Activated CD4-positive, alpha-beta T cell treated with anti-CD3 and anti-CD28 coated beads, Interleukin-2, amount 50 U/mL, for 4 hours (primary cell): ENCODE results near the gene ODAPH.

Source experiments
- DNase-seq, 2 experiments: peaks; one replicate each; pipeline ENCODE4 v3.0.0-alpha.2; 2020

The ODAPH gene

DNA sequence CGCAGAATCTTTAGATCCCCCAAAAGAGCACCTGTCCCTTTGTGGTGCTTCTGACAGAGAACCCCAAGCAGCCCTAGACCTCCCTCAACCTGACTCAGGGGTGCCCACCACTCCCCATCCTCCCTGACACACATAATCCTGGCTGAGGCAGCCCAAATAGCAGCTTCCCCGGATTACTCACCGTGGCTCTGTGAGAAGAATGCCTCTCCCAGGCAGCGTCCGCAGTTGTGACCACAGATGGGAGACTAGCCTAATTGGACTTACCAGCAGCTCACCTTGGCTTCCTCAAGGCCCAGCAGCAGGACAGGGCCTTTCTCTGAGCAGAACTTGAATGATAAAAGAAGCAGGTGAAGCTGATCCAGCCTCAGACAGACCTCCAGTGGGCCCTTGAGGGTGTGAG lies 10.3 kb upstream of the ODAPH start:
- DNase-seq, result no peak

DNA sequence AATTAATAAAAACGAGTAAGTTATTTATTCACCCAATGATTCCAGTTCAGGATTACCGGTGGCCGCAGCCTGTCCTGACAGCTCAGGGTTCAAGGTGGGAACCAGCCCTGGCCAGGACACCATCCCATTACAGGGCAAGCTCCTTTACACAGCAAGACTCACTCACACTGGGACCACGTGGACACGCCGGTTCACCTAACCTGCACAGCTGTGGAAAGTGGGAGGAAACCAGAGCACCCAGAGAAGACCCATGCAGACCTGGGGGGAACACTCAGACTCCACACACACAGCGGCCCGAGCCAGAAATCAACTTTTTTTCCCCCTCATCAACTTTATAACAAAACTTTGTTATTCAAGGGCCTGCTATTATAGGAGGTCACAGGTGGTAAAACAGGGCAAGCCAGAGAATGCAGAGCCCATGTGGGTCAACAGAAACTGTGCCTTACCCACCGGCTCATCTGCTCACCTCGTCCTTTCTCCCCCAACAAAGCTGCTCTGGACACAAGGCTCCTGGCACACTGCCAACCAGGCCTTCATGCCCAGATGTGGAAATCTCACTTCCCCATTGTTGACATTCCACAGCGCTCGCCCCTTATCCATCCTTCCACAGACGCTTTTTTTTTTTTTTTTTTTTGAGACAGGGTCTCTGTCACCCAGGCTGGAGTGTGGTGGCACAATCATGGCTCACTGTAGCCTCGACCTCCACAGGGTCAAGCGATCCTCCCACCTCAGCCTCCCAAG lies 8.0 kb upstream of the ODAPH start:
- no peak for DNase-seq

GRCh38 chr4:75549019-75549418 lies 6.8 kb upstream of the ODAPH start:
- no peak for DNase-seq

GRCh38 chr4:75552452-75552851 lies 3.4 kb upstream of the ODAPH start:
- DNase-seq, result no peak

DNA sequence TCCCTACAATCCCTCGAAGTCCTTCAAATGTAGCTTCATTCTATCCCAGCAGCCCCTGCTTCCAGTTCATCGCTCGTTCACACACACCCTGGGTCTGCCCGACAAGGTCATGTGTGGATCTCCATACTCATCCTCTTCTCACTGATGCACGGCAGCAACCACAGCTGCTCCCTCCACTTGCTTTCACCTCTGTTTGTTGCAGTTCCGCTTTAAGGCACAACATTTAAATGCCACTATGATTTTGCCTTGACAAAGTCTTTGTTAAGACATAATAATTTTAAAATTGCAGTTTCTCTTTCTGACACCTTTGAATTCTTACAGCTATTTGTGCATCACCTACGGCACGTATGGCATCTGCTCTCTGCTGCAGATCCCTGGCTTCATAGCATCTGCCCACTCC lies 1.8 kb downstream of the ODAPH start:
- DNase-seq, result no peak

GRCh38 chr4:75561789-75562188 lies 5.9 kb downstream of the ODAPH start:
- DNase-seq, result no peak

DNA sequence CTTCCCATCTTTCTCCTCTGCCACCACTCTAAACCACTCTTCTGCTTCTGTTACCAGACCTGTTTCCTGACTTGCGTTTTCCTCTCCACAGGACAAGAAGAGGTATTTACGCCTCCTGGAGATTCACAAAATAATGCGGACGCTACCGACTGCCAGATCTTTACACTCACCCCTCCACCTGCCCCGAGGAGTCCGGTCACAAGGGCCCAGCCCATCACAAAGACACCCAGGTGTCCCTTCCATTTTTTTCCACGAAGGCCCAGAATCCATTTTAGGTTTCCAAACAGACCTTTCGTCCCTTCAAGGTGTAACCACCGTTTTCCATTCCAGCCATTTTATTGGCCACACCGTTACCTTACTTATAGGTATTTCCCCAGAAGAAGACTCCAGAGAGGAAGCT lies 8.2 kb downstream of the ODAPH start:
- DNase-seq, result no peak

GRCh38 chr4:75565481-75565880 lies 9.6 kb downstream of the ODAPH start:
- DNase-seq, result no peak

- no peak for DNase-seq
Observed at GRCh38 chr4:75566911-75567310, 11.0 kb downstream of the ODAPH start.

DNA sequence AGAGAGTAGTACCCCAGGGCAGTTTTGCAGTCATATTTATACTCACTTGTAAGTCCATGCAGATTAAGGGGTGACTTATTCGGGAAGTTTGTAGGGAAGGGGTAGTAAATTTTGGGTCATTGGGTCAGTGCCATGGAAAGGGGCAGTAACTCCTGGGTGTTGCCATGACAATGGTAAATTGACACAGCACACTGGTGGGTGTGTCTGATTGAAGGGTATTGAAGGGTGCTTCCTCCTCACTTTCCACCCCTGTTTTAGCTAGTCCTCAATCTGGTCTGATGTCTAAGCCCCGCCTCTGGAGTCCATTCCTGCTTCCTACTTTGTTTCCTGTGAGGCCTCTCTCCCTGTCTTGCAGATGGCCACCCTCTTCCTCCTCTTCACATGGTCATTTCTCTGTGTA lies 11.9 kb downstream of the ODAPH start:
- DNase-seq, result no peak

- DNase-seq, result no peak
Observed at GRCh38 chr4:75584067-75584466, 28.2 kb downstream of the ODAPH start.

GRCh38 chr4:75593393-75593792 lies 37.5 kb downstream of the ODAPH start:
- no peak for DNase-seq

- no peak for DNase-seq
Observed at GRCh38 chr4:75596061-75596460, 40.2 kb downstream of the ODAPH start.

- no peak for DNase-seq
Observed at GRCh38 chr4:75598390-75598789, 42.5 kb downstream of the ODAPH start.

GRCh38 chr4:75599647-75600046 lies 43.8 kb downstream of the ODAPH start:
- no peak for DNase-seq

GRCh38 chr4:75605928-75606327 lies 50.1 kb downstream of the ODAPH start:
- no peak for DNase-seq

GRCh38 chr4:75612306-75612705 lies 56.4 kb downstream of the ODAPH start:
- no peak for DNase-seq
